Ammon's horn (tissue), 1 donor: ENCODE measurements around the gene SLC19A1.

Experiments
- DNase-seq: peaks from one replicate; pipeline ENCODE4 v3.0.0-alpha.2; 2016; ENCODE audit warnings: low spot score

Gene SLC19A1

GRCh38 chr21:45467221-45467779 lies 74.9 kb downstream of the SLC19A1 start:
- DNase-seq, result no peak

- peak; percentile 44 for DNase-seq
Measured at GRCh38 chr21:45466330-45467220, 75.7 kb downstream of the SLC19A1 start.

GRCh38 chr21:45465611-45466329 lies 76.5 kb downstream of the SLC19A1 start:
- DNase-seq, result no peak

- DNase-seq, result no peak
Measured at GRCh38 chr21:45465105-45465504, 77.1 kb downstream of the SLC19A1 start.

GRCh38 chr21:45464309-45464708 lies 77.9 kb downstream of the SLC19A1 start:
- DNase-seq, result no peak

- DNase-seq, result no peak
Measured at GRCh38 chr21:45463871-45464270, 78.4 kb downstream of the SLC19A1 start.

- no peak for DNase-seq
Measured at GRCh38 chr21:45461806-45462341, 80.4 kb downstream of the SLC19A1 start.

GRCh38 chr21:45461369-45461750 lies 80.9 kb downstream of the SLC19A1 start:
- DNase-seq, result no peak

GRCh38 chr21:45460611-45461368 lies 81.5 kb downstream of the SLC19A1 start:
- no peak for DNase-seq

GRCh38 chr21:45460011-45460565 lies 82.2 kb downstream of the SLC19A1 start:
- DNase-seq, result no peak

- DNase-seq, result no peak
Measured at GRCh38 chr21:45459171-45460010, 82.8 kb downstream of the SLC19A1 start.

- DNase-seq, result no peak
Measured at GRCh38 chr21:45458281-45459170, 83.7 kb downstream of the SLC19A1 start.

- DNase-seq, result no peak
Measured at GRCh38 chr21:45457832-45458172, 84.4 kb downstream of the SLC19A1 start.

GRCh38 chr21:45457161-45457831 lies 84.9 kb downstream of the SLC19A1 start:
- no peak for DNase-seq

GRCh38 chr21:45456584-45457160 lies 85.6 kb downstream of the SLC19A1 start:
- DNase-seq, result no peak

- DNase-seq, result no peak
Measured at GRCh38 chr21:45455674-45456583, 86.3 kb downstream of the SLC19A1 start.

GRCh38 chr21:45454926-45455673 lies 87.1 kb downstream of the SLC19A1 start:
- DNase-seq, result peak; percentile 51
